ENCODE data around the gene LIPT1.

- TF ChIP-seq, protein P1, sequence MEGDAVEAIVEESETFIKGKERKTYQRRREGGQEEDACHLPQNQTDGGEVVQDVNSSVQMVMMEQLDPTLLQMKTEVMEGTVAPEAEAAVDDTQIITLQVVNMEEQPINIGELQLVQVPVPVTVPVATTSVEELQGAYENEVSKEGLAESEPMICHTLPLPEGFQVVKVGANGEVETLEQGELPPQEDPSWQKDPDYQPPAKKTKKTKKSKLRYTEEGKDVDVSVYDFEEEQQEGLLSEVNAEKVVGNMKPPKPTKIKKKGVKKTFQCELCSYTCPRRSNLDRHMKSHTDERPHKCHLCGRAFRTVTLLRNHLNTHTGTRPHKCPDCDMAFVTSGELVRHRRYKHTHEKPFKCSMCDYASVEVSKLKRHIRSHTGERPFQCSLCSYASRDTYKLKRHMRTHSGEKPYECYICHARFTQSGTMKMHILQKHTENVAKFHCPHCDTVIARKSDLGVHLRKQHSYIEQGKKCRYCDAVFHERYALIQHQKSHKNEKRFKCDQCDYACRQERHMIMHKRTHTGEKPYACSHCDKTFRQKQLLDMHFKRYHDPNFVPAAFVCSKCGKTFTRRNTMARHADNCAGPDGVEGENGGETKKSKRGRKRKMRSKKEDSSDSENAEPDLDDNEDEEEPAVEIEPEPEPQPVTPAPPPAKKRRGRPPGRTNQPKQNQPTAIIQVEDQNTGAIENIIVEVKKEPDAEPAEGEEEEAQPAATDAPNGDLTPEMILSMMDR (IDR thresholded peaks at IDR 0.05; ENCODE audit: low read depth, low read length), result no peak
- TF ChIP-seq EZH2phosphoT487 (IDR thresholded peaks at IDR 0.05; ENCODE audit: low read depth), result no peak
Observed at GRCh38 chr2:99153921-99154604, 704 bp upstream of the LIPT1 start.

All from OCI-LY3 (cell line).